BJ (cell line): ENCODE results near the gene PCBP2. TPM values are rescaled to one million over a fixed set of nuclear protein-coding genes. Genes with fewer than 3 reads are reported as not detected.

Experiments used
- CTCF ChIA-PET: fragments of 350-600 bp; formaldehyde crosslinking; extraction: SDS; loops from one replicate; lab custom pipeline; 2021; ENCODE audit warnings: antibody characterized with exemption, inconsistent platforms; lab: Yijun Ruan, JAX
- POLR2A ChIA-PET: fragments of 300-600 bp; sonication (Branson Sonifier 250); formaldehyde crosslinking; extraction: SDS; loops from one replicate; lab custom pipeline; 2021; ENCODE audit warnings: antibody characterized with exemption; lab: Charles Lee
- DNase-seq: peaks from one replicate; pipeline ENCODE4 v3.0.0-alpha.2; 2011; ENCODE audit warnings: low read depth
- H3K27me3 ChIP-seq: 2 replicates; pipeline ENCODE4 v1.6.0; 2011; ENCODE audit warnings: low read length; ENCODE audit not compliant: control insufficient read depth, insufficient read depth
- H3K36me3 ChIP-seq: 2 replicates; pipeline ENCODE4 v1.5.1; 2011; ENCODE audit warnings: low read length; ENCODE audit not compliant: control insufficient read depth, insufficient read depth
- H3K4me3 ChIP-seq: 2 replicates; pipeline ENCODE4 v1.5.1; 2011; ENCODE audit warnings: low read depth, mild to moderate bottlenecking, control low read depth, low read length
- CTCF ChIP-seq: IDR thresholded peaks from 2 replicates; pipeline ENCODE4 v1.5.1; 2011; ENCODE audit warnings: low read depth, mild to moderate bottlenecking, control low read depth, inconsistent platforms, low read length, moderate library complexity; ENCODE audit not compliant: insufficient read depth
- polyA plus RNA-seq: library from polyadenylated mRNA; depleted of rRNA; stranded (reverse); fragments of >200 nt; gene quantifications from 2 replicates; pipeline ENCODE4 v1.2.3, GENCODE V29; 2011

The PCBP2 gene
- polyA plus RNA-seq, 1 experiment, result 268 TPM

GRCh38 chr12:53489242-53489864 is 37.5 kb downstream of the PCBP2 start:
- ChIA-PET POLR2A (interaction anchor here (0.7 kb wide), 1 partner anchor 129 kb away, joined by 7 read pairs; no protein-coding TSS in a partner anchor), CTCF (interaction anchor here (1.0 to 1.5 kb wide), 3 partner anchors 12 to 19 kb away, joined by 3 to 5 read pairs (median 4); no protein-coding TSS in a partner anchor)
- no peak for DNase-seq
- H3K4me3 ChIP-seq, result no peak overlapping the region
- H3K36me3 ChIP-seq, result peaks cover 13% of the 10 kb centered on the region
- no peaks in the 10 kb centered on the region for H3K27me3 ChIP-seq
- no peak for TF ChIP-seq CTCF

- DNase-seq, result no peak
- no peak for TF ChIP-seq CTCF
- H3K36me3 ChIP-seq, result peaks cover 1% of the 10 kb centered on the region; the same call in 1 of the 2 replicates
- CTCF ChIA-PET, result interaction anchor here (1.9 to 2.4 kb wide), 2 partner anchors 10 to 16 kb away, joined by 4 to 7 read pairs; no protein-coding TSS in a partner anchor
- POLR2A ChIA-PET, result interaction anchor here (0.6 kb wide), 2 partner anchors 9 to 64 kb away, joined by 7 to 8 read pairs; partner anchors contain the start of gene TARBP2
- H3K4me3 ChIP-seq, result peak overlapping the region; percentile 53
- no peaks in the 10 kb centered on the region for H3K27me3 ChIP-seq
Observed at GRCh38 chr12:53492188-53492587, 40.3 kb downstream of the PCBP2 start.

- DNase-seq, result no peak
- Histone ChIP-seq H3K4me3 (peak overlapping the region; percentile 53), H3K27me3 (no peaks in the 10 kb centered on the region), H3K36me3 (0 out of 2 replicates have a peak, but pooled peaks cover 2% of the 10 kb centered on the region)
- POLR2A ChIA-PET, result no interaction called here
- TF ChIP-seq CTCF, result no peak
- CTCF ChIA-PET, result interaction anchor here (0.7 to 2.4 kb wide), 2 partner anchors 11 to 16 kb away, joined by 6 to 7 read pairs; no protein-coding TSS in a partner anchor
Observed at GRCh38 chr12:53492830-53493609, 41.1 kb downstream of the PCBP2 start.

- POLR2A ChIA-PET, result no interaction called here
- Histone ChIP-seq H3K4me3 (peak overlapping the region; percentile 53), H3K27me3 (no peaks in the 10 kb centered on the region), H3K36me3 (0 out of 2 replicates have a peak, but pooled peaks cover 2% of the 10 kb centered on the region)
- DNase-seq, result no peak
- CTCF ChIA-PET, result interaction anchor here (0.7 to 1.5 kb wide), 4 partner anchors 15 to 73 kb away, joined by 3 to 6 read pairs (median 4); no protein-coding TSS in a partner anchor
- no peak for TF ChIP-seq CTCF
Observed at GRCh38 chr12:53493610-53494391, 41.9 kb downstream of the PCBP2 start.
